Measurements from ENCODE around the gene POLR2B. TPM values are rescaled to one million over a fixed set of nuclear protein-coding genes. Genes with fewer than 3 reads are reported as not detected.

Gene POLR2B
- total RNA-seq, 4 donors from 2014 or later, result 25.2 to 92.2 (median 77.0) TPM

- WGBS, 2 donors, result 33 to 50% methylated on average over 2 of the region's 2 CpGs
- Histone ChIP-seq H3K27me3 (no peaks in the 10 kb centered on the region), H3K4me3 (no peak overlapping the region), H3K9me3 (no peaks in the 10 kb centered on the region), H3K27ac (peak overlapping the region in 1 of 4 donors; percentile 26), H3K36me3 (no peaks in the 10 kb centered on the region), H3K4me1 (peaks cover 6 to 32% (median 16%) of the 10 kb centered on the region in 3 donors)
- TF ChIP-seq CTCF (IDR thresholded peaks at IDR 0.05), result no peak
- no peak for DNase-seq
- intact Hi-C loops (cut with DNase I), result no loop called here
Observed at GRCh38 chr4:57071326-57071725, 92.6 kb downstream of the POLR2B start.

GRCh38 chr4:57073559-57073958 lies 94.9 kb downstream of the POLR2B start:
- TF ChIP-seq POLR2A (IDR thresholded peaks at IDR 0.05) (no peak), CTCF (IDR thresholded peaks at IDR 0.05) (no peak)
- Histone ChIP-seq H3K27me3 (no peaks in the 10 kb centered on the region), H3K27ac (no peak overlapping the region), H3K4me1 (peaks cover 6 to 40% (median 22%) of the 10 kb centered on the region in 3 donors), H3K36me3 (no peaks in the 10 kb centered on the region), H3K9me3 (no peaks in the 10 kb centered on the region), H3K4me3 (no peak overlapping the region)
- 84 to 85% methylated on average over 5 of the region's 5 CpGs for WGBS, 2 donors
- no peak for DNase-seq
- intact Hi-C loops (cut with DNase I), result no loop called here

GRCh38 chr4:57074744-57075143 lies 96.0 kb downstream of the POLR2B start:
- no peaks in the 10 kb centered on the region for H3K36me3 ChIP-seq
- H3K9me3 ChIP-seq, result no peaks in the 10 kb centered on the region
- intact Hi-C loops (cut with DNase I), result no loop called here
- peak overlapping the region in 1 of 4 donors; percentile 55 for H3K27ac ChIP-seq
- H3K27me3 ChIP-seq, result no peaks in the 10 kb centered on the region
- no peak for TF ChIP-seq CTCF (IDR thresholded peaks at IDR 0.05)
- DNase-seq, result no peak
- WGBS, 2 donors, result 3 to 12% methylated on average over 4 of the region's 4 CpGs
- no peak overlapping the region for H3K4me3 ChIP-seq
- peaks cover 6 to 46% (median 34%) of the 10 kb centered on the region in 3 donors for H3K4me1 ChIP-seq

- intact Hi-C loops (cut with DNase I), result no loop called here
- Histone ChIP-seq H3K9me3 (no peaks in the 10 kb centered on the region), H3K27ac (no peak overlapping the region), H3K36me3 (no peaks in the 10 kb centered on the region), H3K4me1 (peaks cover 6 to 52% (median 40%) of the 10 kb centered on the region in 3 donors), H3K27me3 (no peaks in the 10 kb centered on the region), H3K4me3 (no peak overlapping the region)
- no peak for DNase-seq
- TF ChIP-seq CTCF (IDR thresholded peaks at IDR 0.05), result no peak
- TF ChIP-seq POLR2A (IDR thresholded peaks at IDR 0.05), result no peak
Observed at GRCh38 chr4:57075367-57075766, 96.7 kb downstream of the POLR2B start.

GRCh38 chr4:57076646-57077045 lies 98.0 kb downstream of the POLR2B start:
- no peak for DNase-seq
- WGBS, 2 donors, result 51% methylated on average over 4 of the region's 4 CpGs
- intact Hi-C loops (cut with DNase I), result no loop called here
- H3K36me3 ChIP-seq, result no peaks in the 10 kb centered on the region
- H3K4me3 ChIP-seq, result no peak overlapping the region
- no peak overlapping the region for H3K27ac ChIP-seq
- TF ChIP-seq CTCF (IDR thresholded peaks at IDR 0.05), result no peak
- no peak for TF ChIP-seq POLR2A (IDR thresholded peaks at IDR 0.05)
- H3K27me3 ChIP-seq, result no peaks in the 10 kb centered on the region
- H3K9me3 ChIP-seq, result no peaks in the 10 kb centered on the region
- peaks cover 15 to 56% (median 48%) of the 10 kb centered on the region in 3 donors for H3K4me1 ChIP-seq

All from esophagus squamous epithelium (tissue), 5 donors.